GM12872 (cell line): ENCODE results near the gene SLC9A2.

Source experiments
- TF ChIP-seq, protein P1 (sequence below): IDR thresholded peaks from 3 replicates; pipeline ENCODE4 v1.5.1; 2011; ENCODE audit warnings: low read depth, mild to moderate bottlenecking, low read length, moderate library complexity; ENCODE audit not compliant: insufficient read depth

Gene SLC9A2

DNA sequence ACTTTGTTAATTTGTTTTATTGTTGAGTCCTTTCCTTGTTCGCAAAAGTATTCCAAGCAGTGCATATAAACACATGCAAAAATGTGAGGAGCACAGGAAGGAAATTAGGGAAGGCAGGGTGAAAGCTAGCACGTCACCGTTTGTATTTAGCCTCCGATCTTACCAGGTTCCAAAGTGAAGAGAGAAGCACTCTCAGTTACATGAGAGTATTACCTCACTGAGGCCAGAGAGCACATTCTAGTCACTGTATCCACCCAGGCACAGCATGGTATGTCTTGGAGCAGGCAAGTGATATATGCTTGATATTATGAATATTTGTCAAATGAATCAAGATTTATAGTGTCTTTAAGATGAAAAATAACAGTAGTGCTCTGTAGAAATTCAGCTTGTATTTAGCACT lies 135.9 kb downstream of the SLC9A2 start:
- TF ChIP-seq, protein P1, sequence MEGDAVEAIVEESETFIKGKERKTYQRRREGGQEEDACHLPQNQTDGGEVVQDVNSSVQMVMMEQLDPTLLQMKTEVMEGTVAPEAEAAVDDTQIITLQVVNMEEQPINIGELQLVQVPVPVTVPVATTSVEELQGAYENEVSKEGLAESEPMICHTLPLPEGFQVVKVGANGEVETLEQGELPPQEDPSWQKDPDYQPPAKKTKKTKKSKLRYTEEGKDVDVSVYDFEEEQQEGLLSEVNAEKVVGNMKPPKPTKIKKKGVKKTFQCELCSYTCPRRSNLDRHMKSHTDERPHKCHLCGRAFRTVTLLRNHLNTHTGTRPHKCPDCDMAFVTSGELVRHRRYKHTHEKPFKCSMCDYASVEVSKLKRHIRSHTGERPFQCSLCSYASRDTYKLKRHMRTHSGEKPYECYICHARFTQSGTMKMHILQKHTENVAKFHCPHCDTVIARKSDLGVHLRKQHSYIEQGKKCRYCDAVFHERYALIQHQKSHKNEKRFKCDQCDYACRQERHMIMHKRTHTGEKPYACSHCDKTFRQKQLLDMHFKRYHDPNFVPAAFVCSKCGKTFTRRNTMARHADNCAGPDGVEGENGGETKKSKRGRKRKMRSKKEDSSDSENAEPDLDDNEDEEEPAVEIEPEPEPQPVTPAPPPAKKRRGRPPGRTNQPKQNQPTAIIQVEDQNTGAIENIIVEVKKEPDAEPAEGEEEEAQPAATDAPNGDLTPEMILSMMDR: no peak

DNA sequence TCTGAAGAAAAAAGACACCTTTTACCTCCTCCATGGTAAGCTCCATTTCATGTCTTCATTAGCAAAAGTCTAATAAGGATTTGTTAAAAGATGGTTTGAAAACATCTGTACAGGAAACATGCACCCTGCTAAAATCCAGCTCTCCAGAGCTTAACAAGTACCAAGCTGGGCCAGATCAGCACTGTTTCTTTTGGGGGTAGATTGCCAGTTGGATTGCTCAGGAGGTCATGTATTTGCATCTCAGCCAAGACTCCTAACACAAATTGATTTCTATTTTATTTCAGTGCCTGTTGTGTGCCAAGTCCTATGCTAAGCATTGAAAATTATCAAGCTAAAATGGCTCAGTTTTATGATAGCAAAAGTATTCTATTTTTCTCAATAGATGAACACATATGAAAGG lies 139.1 kb downstream of the SLC9A2 start:
- TF ChIP-seq, protein P1: no peak
